ENCODE results near the gene NFE2L1. TPM values are rescaled to one million over a fixed set of nuclear protein-coding genes. Genes with fewer than 3 reads are reported as not detected.

NFE2L1 gene
- total and polyA plus RNA-seq, 12 donors, result 62.0 to 432 (median 245) TPM

GRCh38 chr17:48002266-48002915, 45.8 kb upstream of the NFE2L1 start:
- Histone ChIP-seq H3K4me1 (replicated peaks in 1 of 2) (peaks cover 2 to 15% of the 10 kb centered on the region in 2 donors), H3K36me3 (replicated peaks in 1 of 2) (no peaks in the 10 kb centered on the region), H3K9me3 (replicated peaks in 1 of 3) (no peaks in the 10 kb centered on the region), H3K27me3 (no peaks in the 10 kb centered on the region), H3K27ac (peak overlapping the region; percentile 16 to 82 (median 52)), H3K4me3 (no peak overlapping the region)
- WGBS, 4 donors, result 38 to 58% (median 46%) methylated on average over 4 of the region's 4 CpGs
- DNase-seq, result peak in 1 of 7 donors; percentile 39
- intact Hi-C loops (cut with DNase I), result no loop called here
- TF ChIP-seq CTCF (IDR thresholded peaks at IDR 0.05) (no peak), POLR2A (IDR thresholded peaks at IDR 0.05) (no peak)

DNA sequence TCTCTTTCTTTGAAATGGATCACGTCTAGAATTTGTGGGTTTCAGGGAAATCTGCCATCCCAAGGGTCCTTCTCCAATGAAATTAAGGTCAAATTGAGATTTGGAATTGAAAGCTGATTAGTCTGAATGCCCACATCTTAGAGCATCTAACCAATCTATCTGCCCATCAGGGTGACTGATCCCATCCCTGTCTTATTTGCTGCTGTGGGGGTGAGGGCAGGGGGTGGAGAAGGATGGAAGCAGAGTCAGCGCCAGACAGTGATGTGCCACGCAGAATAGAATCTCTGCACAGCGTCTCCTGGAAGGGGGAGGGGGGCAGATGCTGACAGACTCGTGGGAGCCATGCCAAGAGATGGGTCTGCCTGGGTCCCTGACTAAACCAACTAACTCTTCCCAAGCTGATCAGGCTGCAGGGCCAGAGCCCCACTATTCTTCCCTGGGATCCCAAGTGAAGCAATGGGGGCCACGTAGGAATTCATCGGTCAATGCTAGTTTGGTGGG, 45.2 kb upstream of the NFE2L1 start:
- Histone ChIP-seq H3K27me3 (no peaks in the 10 kb centered on the region), H3K27ac (peak overlapping the region in 2 of 5 donors; percentile 67 to 82), H3K4me3 (no peak overlapping the region), H3K4me1 (replicated peaks in 1 of 2) (peaks cover 2 to 15% of the 10 kb centered on the region in 2 donors), H3K9me3 (replicated peaks in 1 of 3) (no peaks in the 10 kb centered on the region), H3K36me3 (replicated peaks in 1 of 2) (no peaks in the 10 kb centered on the region)
- intact Hi-C loops (cut with DNase I), result no loop called here
- WGBS, 4 donors, result 59 to 71% (median 62%) methylated on average over 6 to 7 of the region's 7 CpGs
- no peak for TF ChIP-seq CTCF (IDR thresholded peaks at IDR 0.05)
- TF ChIP-seq POLR2A (IDR thresholded peaks at IDR 0.05), result no peak
- DNase-seq, result peak in 2 of 7 donors; percentile 36 to 86

DNA sequence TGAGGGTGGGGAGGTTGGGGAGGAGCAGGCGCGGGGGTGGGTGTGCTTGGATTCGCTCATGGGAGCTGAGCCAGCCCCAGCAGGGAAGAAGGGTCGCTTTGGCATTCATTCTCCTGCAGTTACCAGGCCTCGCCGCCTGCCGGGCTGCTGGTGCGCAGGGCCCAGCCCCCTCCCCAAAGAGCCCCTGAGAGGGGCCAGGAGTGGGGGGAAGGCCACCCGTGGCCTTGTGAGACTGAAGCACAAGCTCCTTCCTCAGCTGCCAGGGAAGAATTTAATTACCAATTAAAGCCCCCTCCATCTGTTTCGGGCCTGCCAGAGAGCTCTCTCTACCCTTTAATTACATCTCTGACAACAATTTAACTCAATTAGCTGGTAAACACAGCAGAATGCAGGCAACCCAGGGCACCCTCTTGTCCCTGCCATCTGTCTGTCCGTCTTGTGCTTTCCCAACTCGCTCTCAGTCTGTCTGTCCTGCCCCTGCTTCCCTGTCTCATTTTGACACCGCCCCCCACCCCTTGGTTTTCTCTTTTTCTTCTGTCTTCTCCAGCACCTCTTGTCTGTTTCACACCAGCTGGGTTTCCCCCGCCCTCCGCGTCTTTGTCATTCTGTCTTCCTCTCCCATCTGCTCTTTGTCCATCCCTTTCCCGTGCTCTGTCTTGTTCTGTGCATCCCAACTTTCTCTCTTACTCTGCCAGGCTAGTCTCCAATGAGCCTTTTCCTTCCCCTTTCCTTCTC, 44.6 kb upstream of the NFE2L1 start:
- Histone ChIP-seq H3K4me1 (replicated peaks in 1 of 2) (peaks cover 2 to 15% of the 10 kb centered on the region in 2 donors), H3K9me3 (replicated peaks in 1 of 3) (no peaks in the 10 kb centered on the region), H3K27ac (peak overlapping the region in 2 of 5 donors; percentile 67 to 82), H3K36me3 (replicated peaks in 1 of 2) (no peaks in the 10 kb centered on the region), H3K4me3 (no peak overlapping the region), H3K27me3 (no peaks in the 10 kb centered on the region)
- TF ChIP-seq POLR2A (IDR thresholded peaks at IDR 0.05), result no peak
- no peak for TF ChIP-seq CTCF (IDR thresholded peaks at IDR 0.05)
- 70 to 78% (median 75%) methylated on average over 11 to 17 of the region's 17 CpGs for WGBS, 4 donors
- DNase-seq, result peak in 1 of 7 donors; percentile 76
- intact Hi-C loops (cut with DNase I), result no loop called here

GRCh38 chr17:48004983-48005382, 43.2 kb upstream of the NFE2L1 start:
- 19 to 58% (median 49%) methylated on average over 3 of the region's 3 CpGs for WGBS, 4 donors
- Histone ChIP-seq H3K4me3 (no peak overlapping the region), H3K36me3 (replicated peaks in 1 of 2) (no peaks in the 10 kb centered on the region), H3K27me3 (no peaks in the 10 kb centered on the region), H3K9me3 (replicated peaks in 1 of 3) (no peaks in the 10 kb centered on the region), H3K4me1 (replicated peaks in 1 of 2) (peaks cover 2 to 15% of the 10 kb centered on the region in 2 donors), H3K27ac (peak overlapping the region in 1 of 5 donors; percentile 82)
- intact Hi-C loops (cut with DNase I), result no loop called here
- TF ChIP-seq POLR2A (IDR thresholded peaks at IDR 0.05), result no peak
- TF ChIP-seq CTCF (IDR thresholded peaks at IDR 0.05), result no peak
- DNase-seq, result no peak
